ENCODE results near the gene LGALSL. TPM values are rescaled to one million over a fixed set of nuclear protein-coding genes. Genes with fewer than 3 reads are reported as not detected.

The LGALSL gene
- total RNA-seq, 1 experiment from 2014 or later, result 23.8 TPM

- peaks cover 10 to 22% of the 10 kb centered on the region in 2 experiments for H3K4me1 Mint-ChIP-seq
- no peaks in the 10 kb centered on the region; the same call in 1 of the 2 replicates for H3K27me3 Mint-ChIP-seq (ENCODE audit: low read depth)
- no peak overlapping the region for H3T11ph ChIP-seq (ENCODE audit: low read length)
- no peak overlapping the region for H3K14ac ChIP-seq (ENCODE audit: insufficient read depth, low read length)
- H2BK20ac ChIP-seq (ENCODE audit: low read depth, low read length, poor library complexity, severe bottlenecking), result no peak overlapping the region
- no peaks in the 10 kb centered on the region for H3K27me3 ChIP-seq (ENCODE audit: insufficient read depth, low read length)
- H2BK15ac ChIP-seq (ENCODE audit: low read depth, low read length), result no peak overlapping the region
- no peak overlapping the region for H4K5ac ChIP-seq (ENCODE audit: insufficient read length, low read depth, low read length)
- H3K23ac ChIP-seq (ENCODE audit: insufficient read length, low read depth, low read length), result no peak overlapping the region
- H2BK120ac ChIP-seq (ENCODE audit: low read depth, low read length, poor library complexity, severe bottlenecking), result no peak overlapping the region
- H3K9me3 Mint-ChIP-seq, result no peaks in the 10 kb centered on the region
- H3K79me1 ChIP-seq (ENCODE audit: insufficient read depth, low read depth, low read length, poor library complexity, severe bottlenecking), result no peaks in the 10 kb centered on the region
- no peak overlapping the region for H3K18ac ChIP-seq (ENCODE audit: insufficient read length, low read depth, low read length)
- no peak overlapping the region for H2AFZ ChIP-seq (ENCODE audit: low read length)
- H3K4me1 ChIP-seq (ENCODE audit: insufficient read depth, low read length), result peaks cover 7% of the 10 kb centered on the region; the same call in 1 of the 2 replicates
- H2BK12ac ChIP-seq (ENCODE audit: insufficient read length, low read depth, low read length), result no peak overlapping the region
- no peaks in the 10 kb centered on the region for H3K36me3 Mint-ChIP-seq (ENCODE audit: insufficient read depth in 1 of 3, low read depth in 3 of 3)
- no peaks in the 10 kb centered on the region for H3K9me3 ChIP-seq (ENCODE audit: control insufficient read depth, low read depth, low read length)
- H3K4ac ChIP-seq (ENCODE audit: low read depth, low read length), result no peak overlapping the region
- DNase-seq, result no peak
- H3K79me2 ChIP-seq (ENCODE audit: insufficient read depth, low read length), result no peaks in the 10 kb centered on the region
- no peaks in the 10 kb centered on the region for H3K23me2 ChIP-seq (ENCODE audit: insufficient read length, low read depth, low read length, poor library complexity, severe bottlenecking)
- no peak for TF ChIP-seq CTCF (conservative IDR thresholded peaks at IDR 0.05)
- no CpG with 5 or more reads among the region's 3 CpGs for WGBS (ENCODE audit: extremely low coverage, insufficient read length, low lambda C conversion rate)
- H4K8ac ChIP-seq (replicated peaks; ENCODE audit: insufficient read length, low read depth, low read length), result no peak overlapping the region
- no peak overlapping the region for H2BK5ac ChIP-seq (ENCODE audit: insufficient read length, low read length)
- H3K4me3 Mint-ChIP-seq, result no peak overlapping the region
- H4K20me1 ChIP-seq (ENCODE audit: control insufficient read depth, insufficient read depth, insufficient read length), result no peaks in the 10 kb centered on the region
- H3K27ac Mint-ChIP-seq, result 0 out of 7 replicates have a peak overlapping the region, but pooled peaks of 1 of the 3 experiments have one; percentile 16
- no peak overlapping the region for H3K9ac ChIP-seq (ENCODE audit: extremely low read depth, insufficient read length, low read length)
- H3K4me2 ChIP-seq (ENCODE audit: insufficient read depth, insufficient read length, low read length), result no peak overlapping the region
- H4K91ac ChIP-seq (ENCODE audit: insufficient read length, low read depth, low read length), result no peak overlapping the region
- no peak overlapping the region for H3K27ac ChIP-seq (ENCODE audit: insufficient read length, low read depth, low read length)
- H2AK5ac ChIP-seq (ENCODE audit: insufficient read length, low read length), result no peak overlapping the region
- H3K56ac ChIP-seq (ENCODE audit: insufficient read length, low read depth, low read length), result no peak overlapping the region
Observed at GRCh38 chr2:64478502-64479230, 24.7 kb downstream of the LGALSL start.

All from H9 (cell line).